SK-N-DZ (cell line): ENCODE measurements around the gene TAX1BP1.
"Not testable (repeated sequence)": the region's sequence is repeated elsewhere in the genome, so short reads cannot be mapped to it uniquely, and the experiment has no call there.

Experiments used
- DNase-seq: peaks from one replicate; pipeline ENCODE4 v3.0.0-alpha.2; 2015; ENCODE audit warnings: low spot score

The TAX1BP1 gene

GRCh38 chr7:27842851-27843250 lies 102.9 kb downstream of the TAX1BP1 start:
- DNase-seq, result no peak

GRCh38 chr7:27843584-27844305 lies 103.8 kb downstream of the TAX1BP1 start:
- DNase-seq, result no peak

- DNase-seq, result no peak
Measured at GRCh38 chr7:27846388-27846787, 106.4 kb downstream of the TAX1BP1 start.

GRCh38 chr7:27850531-27850930 lies 110.6 kb downstream of the TAX1BP1 start:
- DNase-seq, result no peak

- not testable (repeated sequence) for DNase-seq
Measured at GRCh38 chr7:27856703-27857485, 116.9 kb downstream of the TAX1BP1 start.

- no peak for DNase-seq
Measured at GRCh38 chr7:27860800-27861199, 120.8 kb downstream of the TAX1BP1 start.

- DNase-seq, result no peak
Measured at GRCh38 chr7:27861747-27862146, 121.8 kb downstream of the TAX1BP1 start.

GRCh38 chr7:27863880-27864279 lies 123.9 kb downstream of the TAX1BP1 start:
- no peak for DNase-seq

- no peak for DNase-seq
Measured at GRCh38 chr7:27866256-27866655, 126.3 kb downstream of the TAX1BP1 start.

GRCh38 chr7:27866828-27867672 lies 127.1 kb downstream of the TAX1BP1 start:
- DNase-seq, result no peak

GRCh38 chr7:27868131-27868550 lies 128.2 kb downstream of the TAX1BP1 start:
- no peak for DNase-seq

- DNase-seq, result no peak
Measured at GRCh38 chr7:27869056-27869455, 129.1 kb downstream of the TAX1BP1 start.

- no peak for DNase-seq
Measured at GRCh38 chr7:27870595-27870994, 130.6 kb downstream of the TAX1BP1 start.

- DNase-seq, result no peak
Measured at GRCh38 chr7:27871086-27871485, 131.1 kb downstream of the TAX1BP1 start.

- no peak for DNase-seq
Measured at GRCh38 chr7:27871866-27872265, 131.9 kb downstream of the TAX1BP1 start.

GRCh38 chr7:27872356-27873275 lies 132.7 kb downstream of the TAX1BP1 start:
- DNase-seq, result no peak

GRCh38 chr7:27873981-27874957 lies 134.3 kb downstream of the TAX1BP1 start:
- no peak for DNase-seq

- DNase-seq, result no peak
Measured at GRCh38 chr7:27875061-27875460, 135.1 kb downstream of the TAX1BP1 start.

GRCh38 chr7:27875832-27876231 lies 135.9 kb downstream of the TAX1BP1 start:
- DNase-seq, result no peak

GRCh38 chr7:27876756-27877155 lies 136.8 kb downstream of the TAX1BP1 start:
- DNase-seq, result no peak
